Stimulated activated CD8-positive, alpha-beta memory T cell treated with anti-CD3 and anti-CD28 coated beads, Interleukin-15, amount 100 ng/mL, for 24 hours (primary cell): ENCODE results near the gene DIP2C.

Source experiments
- DNase-seq: peaks from one replicate; pipeline ENCODE4 v3.0.0-alpha.2; 2020; ENCODE audit warnings: low read depth

DIP2C gene

GRCh38 chr10:675532-675931, 13.9 kb downstream of the DIP2C start:
- DNase-seq, result no peak

- no peak for DNase-seq
These were observed 16.0 kb downstream of the DIP2C start for GRCh38 chr10:673492-673891.

DNA sequence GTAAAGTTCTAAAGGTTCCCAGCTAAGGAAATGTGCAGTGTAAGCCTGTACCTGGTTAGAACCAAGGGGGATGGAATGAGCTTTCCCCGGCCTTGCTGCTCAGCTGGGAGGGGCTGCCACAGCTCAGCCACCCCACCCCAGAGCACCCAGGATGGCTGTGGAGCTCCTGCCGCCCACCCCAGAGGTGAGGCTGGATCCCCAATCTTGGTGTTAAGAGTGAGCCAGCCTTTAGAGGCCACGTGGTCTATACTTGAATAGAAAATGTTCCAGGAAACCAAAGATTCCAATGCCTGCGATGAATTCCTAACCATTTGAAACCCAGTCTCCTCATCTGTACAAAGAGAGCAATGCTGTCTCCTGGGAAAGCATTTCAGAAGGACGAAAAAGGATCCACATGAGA, 16.5 kb downstream of the DIP2C start:
- DNase-seq, result no peak

GRCh38 chr10:672203-672602, 17.3 kb downstream of the DIP2C start:
- DNase-seq, result no peak

DNA sequence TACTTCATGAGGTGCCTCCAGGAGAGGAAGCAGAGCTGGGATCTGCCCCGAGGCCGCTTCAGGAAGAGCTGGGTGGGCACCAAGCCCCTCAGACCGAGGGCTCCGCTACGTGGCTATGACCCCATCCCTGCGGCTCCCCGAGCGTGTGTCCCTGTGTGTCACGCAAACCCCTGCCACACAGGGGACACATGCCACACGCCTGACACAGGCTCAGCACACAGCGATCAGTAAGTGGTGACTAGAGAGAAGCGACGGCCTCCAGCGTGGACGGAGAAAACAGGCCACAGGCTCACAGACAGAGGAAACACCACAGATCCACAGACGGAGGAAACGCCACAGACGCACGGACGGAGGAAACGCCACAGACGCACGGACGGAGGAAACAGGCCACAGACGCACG, 18.5 kb downstream of the DIP2C start:
- no peak for DNase-seq

DNA sequence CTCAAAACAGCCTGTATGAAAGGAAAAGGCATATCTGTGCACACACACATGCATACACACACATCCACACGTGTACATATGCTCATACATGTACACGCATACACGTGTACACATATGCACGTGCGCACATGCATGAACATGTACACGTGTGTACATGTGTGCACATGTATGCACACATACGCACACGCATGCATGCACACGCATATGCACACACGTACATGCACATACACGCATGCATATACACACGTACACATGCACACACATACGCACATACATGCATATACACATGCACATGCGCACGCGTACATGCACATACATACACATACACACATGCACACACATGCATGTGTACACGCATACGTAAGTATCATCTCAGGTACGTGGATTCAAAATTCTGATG, 19.4 kb downstream of the DIP2C start:
- DNase-seq, result no peak

DNA sequence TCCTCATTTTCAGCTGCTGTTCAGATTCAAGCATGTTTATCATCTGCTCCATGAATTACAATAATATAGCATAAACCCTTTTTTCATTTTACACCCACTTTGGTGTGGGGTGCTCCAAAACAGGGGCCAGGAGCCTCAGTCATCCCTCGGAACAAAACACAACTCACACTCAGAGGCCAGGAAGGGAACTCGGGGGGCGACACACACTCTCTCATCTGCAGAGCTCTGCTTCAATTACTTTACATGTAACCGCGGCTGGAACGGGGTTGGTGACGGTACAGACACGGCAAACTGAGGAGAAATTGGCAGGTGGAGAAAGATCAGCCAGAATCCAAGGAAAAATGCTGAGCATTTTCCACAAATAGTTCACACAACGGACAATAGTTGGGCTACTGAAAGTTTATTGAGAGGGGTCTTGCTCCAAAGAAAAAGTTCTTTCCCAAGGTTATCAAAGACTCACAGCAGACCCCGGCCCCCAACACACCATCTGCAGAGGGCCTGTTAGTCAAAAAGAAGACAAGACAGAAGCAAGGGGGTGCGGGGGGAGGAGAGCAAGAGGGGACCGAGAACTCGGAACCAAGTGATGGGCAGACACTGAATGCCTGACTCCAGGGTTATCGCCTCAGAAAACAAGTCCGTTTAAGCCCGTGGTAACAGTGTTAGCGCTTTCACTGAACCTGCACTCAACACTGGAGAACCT, 20.5 kb downstream of the DIP2C start:
- no peak for DNase-seq

DNA sequence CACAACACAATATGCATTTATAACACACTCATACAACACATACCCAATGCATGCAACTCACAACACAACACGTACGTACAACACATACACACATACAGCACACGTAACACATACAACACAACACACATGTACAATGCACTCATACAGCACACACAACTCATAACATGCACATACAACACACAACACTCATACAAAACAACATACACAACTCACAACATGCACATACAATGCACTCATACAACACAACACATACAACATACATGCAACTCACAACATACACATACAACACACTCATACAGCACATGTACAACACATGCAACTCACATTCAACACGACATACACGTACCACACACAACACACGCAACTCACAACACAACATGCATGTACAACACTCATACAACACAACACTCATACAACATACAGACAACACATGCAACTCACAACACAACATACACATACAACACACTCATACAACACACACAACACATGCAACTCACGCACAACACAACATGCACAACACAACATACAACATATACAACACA, 21.8 kb downstream of the DIP2C start:
- no peak for DNase-seq

- no peak for DNase-seq
These were observed 22.4 kb downstream of the DIP2C start for GRCh38 chr10:667096-667495.

- DNase-seq, result no peak
These were observed 23.0 kb downstream of the DIP2C start for GRCh38 chr10:666237-667012.

GRCh38 chr10:665579-666091, 23.8 kb downstream of the DIP2C start:
- no peak for DNase-seq

GRCh38 chr10:664893-665292, 24.6 kb downstream of the DIP2C start:
- DNase-seq, result no peak

DNA sequence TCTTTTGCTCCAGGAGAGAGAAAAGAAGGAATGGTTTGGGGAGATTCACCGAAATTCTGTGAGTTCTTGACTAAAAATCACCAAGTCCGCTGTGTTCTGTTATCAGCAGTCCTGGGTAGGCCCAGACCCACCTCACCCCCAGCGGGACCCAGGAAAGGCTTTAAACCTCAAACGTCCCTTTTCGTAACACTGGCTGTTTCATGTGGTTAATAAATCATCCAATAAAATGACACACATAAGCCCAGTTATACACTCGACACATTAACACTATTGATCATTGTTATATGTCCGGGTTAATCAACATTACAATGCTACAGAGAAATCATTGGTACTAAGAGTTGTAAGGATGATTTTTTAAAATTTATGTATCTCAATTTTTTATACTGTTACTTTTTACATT, 25.2 kb downstream of the DIP2C start:
- no peak for DNase-seq

GRCh38 chr10:663831-664251, 25.6 kb downstream of the DIP2C start:
- no peak for DNase-seq

GRCh38 chr10:663466-663751, 26.1 kb downstream of the DIP2C start:
- DNase-seq, result no peak

DNA sequence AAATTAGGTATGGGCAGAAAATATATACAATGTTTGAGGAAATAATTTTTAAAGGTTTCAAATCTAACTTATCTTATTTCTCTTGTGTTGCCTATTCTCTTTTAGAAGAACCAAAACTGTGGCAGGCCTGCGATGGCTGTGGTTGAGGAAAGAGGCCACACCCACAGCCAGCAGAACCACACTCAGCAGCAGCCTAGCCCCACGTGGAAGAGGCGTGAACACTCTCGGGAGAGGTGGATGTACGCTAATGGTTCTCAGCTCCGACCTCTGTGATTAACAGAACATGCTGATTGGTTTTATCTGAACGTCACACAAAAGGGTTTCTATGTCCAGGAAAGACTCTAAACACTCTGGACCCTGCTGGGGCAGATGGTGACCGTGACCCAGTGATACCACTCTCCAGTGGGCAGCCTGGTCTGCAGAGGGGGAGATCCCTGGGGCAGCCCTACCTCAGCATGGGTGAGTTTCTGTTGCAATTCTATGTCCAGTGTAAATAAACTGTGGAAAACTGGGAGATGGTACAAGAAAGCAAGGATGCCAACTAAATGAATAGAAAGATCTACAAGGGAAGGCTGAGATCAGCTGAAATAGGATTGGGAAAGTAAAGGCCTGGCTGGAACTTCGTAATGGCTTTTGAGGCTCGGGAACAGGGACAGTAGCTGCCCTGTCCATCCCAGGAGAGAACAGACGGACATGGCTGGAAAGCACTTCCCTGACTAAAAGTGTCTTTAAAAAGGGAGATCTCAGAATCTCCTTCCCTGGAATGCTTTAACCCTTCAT, 26.6 kb downstream of the DIP2C start:
- DNase-seq, result no peak

GRCh38 chr10:662223-662605, 27.3 kb downstream of the DIP2C start:
- no peak for DNase-seq

- no peak for DNase-seq
These were observed 27.8 kb downstream of the DIP2C start for GRCh38 chr10:661597-662222.

DNA sequence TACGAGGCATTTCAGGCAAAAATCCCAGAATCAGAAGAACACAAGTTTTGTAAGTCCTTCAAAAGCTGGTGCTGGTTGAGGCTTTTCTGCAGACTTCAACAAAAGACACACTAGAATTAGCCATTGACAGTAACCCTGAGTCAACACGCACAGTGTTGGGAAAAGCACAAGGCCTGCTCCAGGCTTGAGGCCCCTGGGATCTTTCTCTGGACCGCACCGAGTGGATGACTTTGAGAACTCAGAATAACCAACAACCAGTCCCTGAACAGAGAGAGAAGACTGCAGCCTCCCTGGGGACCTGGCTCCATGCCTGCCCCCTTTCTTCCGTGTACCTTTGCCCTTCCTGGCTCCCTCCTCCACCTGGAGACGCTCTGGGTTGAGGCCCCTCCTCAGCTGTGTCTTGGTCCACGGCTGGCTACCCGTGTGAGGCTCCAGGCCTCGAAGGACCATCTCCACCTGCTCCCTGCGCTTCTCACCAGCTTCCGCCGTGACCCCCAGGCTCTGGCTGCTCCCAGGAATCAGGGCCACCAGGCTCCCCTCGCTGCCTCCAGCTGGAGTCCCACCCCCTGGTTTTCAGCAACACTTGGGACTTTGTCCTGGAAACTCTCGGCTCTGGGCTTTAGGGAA, 28.4 kb downstream of the DIP2C start:
- no peak for DNase-seq

DNA sequence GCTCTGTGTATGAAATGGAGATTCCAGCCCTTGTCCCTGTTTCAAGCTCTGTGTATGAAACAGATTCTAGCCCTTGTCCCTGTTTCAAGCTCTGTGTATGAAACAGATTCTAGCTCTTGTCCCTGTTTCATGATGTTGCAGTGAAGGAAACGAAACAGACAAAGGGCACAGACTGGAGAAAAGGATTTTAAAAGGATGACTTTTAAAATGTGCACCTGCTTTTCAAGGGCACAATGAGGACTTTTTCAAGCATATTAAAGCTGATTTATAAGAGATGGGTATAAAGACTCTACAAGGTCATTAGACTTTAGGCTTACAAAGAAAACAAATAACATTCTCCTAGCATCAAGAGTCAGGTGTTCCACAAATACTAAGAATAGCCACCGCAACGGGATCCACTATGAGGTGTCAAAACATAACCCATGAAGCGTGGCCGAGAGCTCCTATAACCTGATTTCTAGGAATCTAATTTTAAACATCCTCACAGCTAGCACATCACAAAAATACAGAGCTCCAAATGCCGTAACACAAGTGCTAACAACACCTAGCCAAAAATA, 29.0 kb downstream of the DIP2C start:
- DNase-seq, result no peak

DNA sequence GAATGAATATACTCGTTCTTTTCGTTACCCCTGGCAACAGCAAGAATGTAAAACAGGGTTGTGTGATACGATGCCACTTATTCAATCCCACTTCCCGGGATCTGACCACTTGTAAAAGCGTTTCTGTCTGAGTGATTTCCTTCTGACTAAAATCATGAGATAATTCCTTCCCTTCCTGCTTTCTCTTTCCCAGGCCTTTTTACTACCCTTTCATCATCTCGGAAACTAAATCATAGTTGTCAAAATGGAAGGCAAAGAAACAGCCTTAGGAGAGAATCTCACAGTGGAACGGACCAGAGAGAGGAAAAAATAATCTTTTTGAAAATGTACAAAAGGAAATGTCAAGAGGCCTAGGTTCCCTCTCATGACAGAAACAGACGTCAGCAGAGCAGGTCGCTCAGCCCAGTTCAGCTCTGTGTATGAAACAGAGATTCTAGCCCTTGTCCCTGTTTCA, 29.8 kb downstream of the DIP2C start:
- DNase-seq, result no peak
